ENCODE measurements around the gene CHM.
"Not testable (repeated sequence)": the region's sequence is repeated elsewhere in the genome, so short reads cannot be mapped to it uniquely, and the experiment has no call there.

DNA sequence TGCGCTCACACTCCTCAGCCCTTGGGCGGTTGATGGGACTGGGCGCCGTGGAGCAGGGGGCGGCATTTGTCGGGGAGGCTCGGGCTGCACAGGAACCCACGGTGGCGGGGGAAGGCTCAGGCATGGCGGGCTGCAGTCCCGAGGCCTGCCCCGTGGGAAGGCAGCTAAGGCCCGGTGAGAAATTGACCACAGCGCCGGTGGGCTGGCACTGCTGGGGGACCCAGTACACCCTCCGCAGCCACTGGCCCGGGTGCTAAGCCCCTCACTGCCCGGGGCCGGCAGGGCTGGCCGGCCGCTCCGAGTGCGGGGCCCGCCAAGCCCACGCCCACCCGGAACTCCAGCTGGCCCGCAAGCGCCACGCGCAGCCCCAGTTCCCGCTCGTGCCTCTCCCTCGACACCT is 75.0 kb downstream of the CHM start:
- not testable (repeated sequence) for TF ChIP-seq POLR2A (IDR thresholded peaks at IDR 0.05; ENCODE audit: low read length); GATA1 (IDR thresholded peaks at IDR 0.05; ENCODE audit: low read depth, low read length)
